Prostate gland (tissue), 2 donors: ENCODE data around the gene SPAG9. TPM values are rescaled to one million over a fixed set of nuclear protein-coding genes. Genes with fewer than 3 reads are reported as not detected.
"Not testable (repeated sequence)": the region's sequence is repeated elsewhere in the genome, so short reads cannot be mapped to it uniquely, and the experiment has no call there.

ENCODE experiments used
- DNase-seq: peaks from one replicate; pipeline ENCODE4 v3.0.0-alpha.2; 2019; ENCODE audit warnings: low spot score
- H3K27ac ChIP-seq, 2 donors: fragments of 200-600 bp; sonication (generic); 2 replicates each; pipeline ENCODE4 v1.5.1; 2017 to 2019
- H3K27me3 ChIP-seq: fragments of 200-600 bp; sonication (generic); replicated peaks from 2 replicates; pipeline ENCODE4 v1.5.1; 2019; ENCODE audit not compliant: insufficient read depth
- H3K36me3 ChIP-seq, 2 donors: fragments of 200-600 bp; sonication (generic); 1 replicate in 1 of 2; 2 replicates in 1 of 2; pipeline versions ENCODE4 v1.5.1 to v1.8.1; 2017 to 2019
- H3K4me1 ChIP-seq: fragments of 200-600 bp; sonication (generic); replicated peaks from 2 replicates; pipeline ENCODE4 v1.5.1; 2019
- H3K4me3 ChIP-seq, 2 donors: fragments of 200-600 bp; sonication (generic); 2 replicates each; pipeline ENCODE4 v1.5.1; 2017 to 2019
- H3K9me3 ChIP-seq: fragments of 200-600 bp; sonication (generic); 2 replicates; pipeline ENCODE4 v1.5.1; 2017
- POLR2A ChIP-seq: fragments of 450-650 bp; IDR thresholded peaks from one replicate; pipeline ENCODE4 v1.6.1; 2016; ENCODE audit warnings: antibody characterized with exemption, mild to moderate bottlenecking
- POLR2AphosphoS5 ChIP-seq: sonication (generic); formaldehyde crosslinking; IDR thresholded peaks from one replicate; pipeline ENCODE4 v1.6.1; 2017; ENCODE audit warnings: antibody characterized with exemption
- WGBS: methylation state at CpG from one replicate; pipeline ENCODE4 v1.1.5; 2018; 5-methylcytosine and 5-hydroxymethylcytosine counted together
- intact Hi-C: fragments of 100-400 bp; cut with DNase I; formaldehyde crosslinking; loops from one replicate; pipeline ENCODE4 v1.14.2; 2022
- total RNA-seq, 2 donors: library from RNA; depleted of rRNA; stranded (reverse); fragments of >200 nt; gene quantifications; one replicate each; pipeline ENCODE4 v1.1.0, GENCODE V29; 2016
- TF ChIP-seq, protein P1 (sequence below), 4 experiments: fragments of 200-600 bp in 2 of 4; fragments of 450-650 bp in 2 of 4; sonication (generic) in 2 of 4; IDR thresholded peaks; 1 replicate in 3 of 4; 2 replicates in 1 of 4; pipeline ENCODE4 v1.5.1; 2016 to 2019; ENCODE audit warnings: antibody characterized with exemption in 4 of 4, mild to moderate bottlenecking in 2 of 4, moderate library complexity in 2 of 4

The SPAG9 gene
- total RNA-seq, 2 donors from 2014 or later = 48.3 to 98.3 TPM

GRCh38 chr17:51115179-51115578, 5.5 kb downstream of the SPAG9 start:
- no peaks in the 10 kb centered on the region for H3K36me3 ChIP-seq
- WGBS = 92% methylated on average over 4 of the region's 4 CpGs
- no peak for TF ChIP-seq POLR2AphosphoS5
- no peak for TF ChIP-seq POLR2A
- TF ChIP-seq, protein P1, sequence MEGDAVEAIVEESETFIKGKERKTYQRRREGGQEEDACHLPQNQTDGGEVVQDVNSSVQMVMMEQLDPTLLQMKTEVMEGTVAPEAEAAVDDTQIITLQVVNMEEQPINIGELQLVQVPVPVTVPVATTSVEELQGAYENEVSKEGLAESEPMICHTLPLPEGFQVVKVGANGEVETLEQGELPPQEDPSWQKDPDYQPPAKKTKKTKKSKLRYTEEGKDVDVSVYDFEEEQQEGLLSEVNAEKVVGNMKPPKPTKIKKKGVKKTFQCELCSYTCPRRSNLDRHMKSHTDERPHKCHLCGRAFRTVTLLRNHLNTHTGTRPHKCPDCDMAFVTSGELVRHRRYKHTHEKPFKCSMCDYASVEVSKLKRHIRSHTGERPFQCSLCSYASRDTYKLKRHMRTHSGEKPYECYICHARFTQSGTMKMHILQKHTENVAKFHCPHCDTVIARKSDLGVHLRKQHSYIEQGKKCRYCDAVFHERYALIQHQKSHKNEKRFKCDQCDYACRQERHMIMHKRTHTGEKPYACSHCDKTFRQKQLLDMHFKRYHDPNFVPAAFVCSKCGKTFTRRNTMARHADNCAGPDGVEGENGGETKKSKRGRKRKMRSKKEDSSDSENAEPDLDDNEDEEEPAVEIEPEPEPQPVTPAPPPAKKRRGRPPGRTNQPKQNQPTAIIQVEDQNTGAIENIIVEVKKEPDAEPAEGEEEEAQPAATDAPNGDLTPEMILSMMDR (IDR thresholded peaks at IDR 0.05) = no peak
- DNase-seq = no peak
- H3K9me3 ChIP-seq = no peaks in the 10 kb centered on the region
- H3K27ac ChIP-seq = no peak overlapping the region
- H3K4me1 ChIP-seq = peaks cover 3% of the 10 kb centered on the region
- no peaks in the 10 kb centered on the region for H3K27me3 ChIP-seq
- no peak overlapping the region for H3K4me3 ChIP-seq
- intact Hi-C loops = loop anchor here (5.0 kb wide), 1 partner anchor 52 kb away; the partner anchor contains the start of gene NME2

DNA sequence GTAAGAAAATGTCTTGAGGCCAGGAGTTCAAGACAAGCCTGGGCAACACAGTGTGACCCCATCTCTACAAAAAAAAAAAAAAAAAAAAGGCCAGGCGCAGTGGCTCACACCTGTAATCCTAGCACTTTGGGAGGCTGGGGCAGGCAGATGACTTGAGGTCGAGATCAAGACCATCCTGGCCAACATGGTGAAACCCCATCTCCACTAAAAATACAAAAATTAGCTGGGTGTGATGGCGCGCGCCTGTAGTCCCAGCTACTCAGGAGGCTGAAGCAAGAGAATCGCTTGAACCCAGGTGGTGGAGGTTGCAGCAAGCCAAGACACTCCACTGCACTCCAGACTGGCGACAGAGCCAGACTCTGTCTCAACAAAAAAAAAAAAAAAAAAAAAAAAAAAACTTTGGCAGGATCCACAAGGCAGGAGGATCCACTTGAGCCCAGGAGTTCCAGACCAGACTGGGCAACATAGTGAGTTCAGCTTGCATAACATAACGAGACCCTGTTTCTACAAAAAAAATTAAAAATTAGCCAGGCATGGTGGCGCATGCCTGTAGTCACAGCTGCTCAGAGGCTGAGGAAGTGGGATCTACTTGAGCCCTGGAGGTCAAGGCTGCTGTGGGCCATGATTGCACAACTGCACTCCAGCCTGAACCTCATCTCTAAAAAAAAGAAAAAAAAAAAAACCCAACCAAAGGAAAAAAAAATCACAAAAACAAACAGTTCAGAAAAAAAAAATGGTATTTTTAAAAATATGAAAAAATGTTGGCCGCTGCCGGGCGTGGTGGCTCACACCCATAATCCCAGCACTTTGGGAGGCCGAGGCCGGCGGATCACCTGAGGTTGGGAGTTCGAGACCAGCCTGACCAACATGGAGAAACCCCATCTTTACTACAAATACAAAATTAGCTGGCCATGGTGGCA, 8.1 kb downstream of the SPAG9 start:
- intact Hi-C loops, H3K9me3 ChIP-seq, H3K27me3 ChIP-seq, DNase-seq, H3K4me3 ChIP-seq, H3K27ac ChIP-seq, H3K36me3 ChIP-seq, H3K4me1 ChIP-seq: not testable (repeated sequence)
- WGBS = 82% methylated on average over 16 of the region's 16 CpGs

DNA sequence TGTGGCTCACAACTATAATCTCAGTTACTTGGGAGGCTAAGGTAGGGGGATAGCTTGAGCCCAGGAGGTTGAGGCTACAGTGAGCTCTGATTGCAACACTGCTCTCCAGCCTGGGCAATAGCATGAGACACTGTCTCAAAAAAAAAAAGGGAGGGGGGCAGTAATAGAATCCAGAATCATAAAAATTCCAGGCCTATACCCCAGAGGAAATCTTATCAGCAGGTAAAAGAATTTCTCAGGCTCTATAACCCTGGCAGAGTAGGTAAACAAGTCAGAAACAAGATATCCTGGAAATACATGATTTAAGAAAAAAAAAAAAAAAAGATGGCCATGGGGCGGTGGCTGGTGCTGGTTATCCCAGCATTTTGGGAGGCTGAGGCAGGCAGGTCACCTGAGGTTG, 12.9 kb downstream of the SPAG9 start:
- 75% methylated on average over 1 of the region's 1 CpG for WGBS
- Histone ChIP-seq H3K4me1 (no peaks in the 10 kb centered on the region), H3K27ac (no peak overlapping the region)

GRCh38 chr17:51103451-51103850, 17.2 kb downstream of the SPAG9 start:
- WGBS = 90% methylated on average over 2 of the region's 2 CpGs
- TF ChIP-seq POLR2AphosphoS5 = no peak
- TF ChIP-seq, protein P1 (IDR thresholded peaks at IDR 0.05) = no peak
- no peak for TF ChIP-seq POLR2A
- no peaks in the 10 kb centered on the region for H3K27me3 ChIP-seq
- H3K27ac ChIP-seq = no peak overlapping the region
- H3K4me1 ChIP-seq = no peaks in the 10 kb centered on the region
- no peaks in the 10 kb centered on the region for H3K36me3 ChIP-seq
- DNase-seq = no peak
- no peaks in the 10 kb centered on the region for H3K9me3 ChIP-seq
- H3K4me3 ChIP-seq = no peak overlapping the region
- intact Hi-C loops = no loop called here

More for the DNA sequence above, 12.9 kb downstream of the SPAG9 start:
- DNase-seq = no peak
- H3K9me3 ChIP-seq = no peaks in the 10 kb centered on the region
- H3K36me3 ChIP-seq = no peaks in the 10 kb centered on the region
- TF ChIP-seq POLR2AphosphoS5 (no peak), POLR2A (no peak)
- TF ChIP-seq, protein P1 (IDR thresholded peaks at IDR 0.05) = no peak
- H3K4me3 ChIP-seq = no peak overlapping the region
- H3K27me3 ChIP-seq = no peaks in the 10 kb centered on the region
- intact Hi-C loops = no loop called here

- Histone ChIP-seq H3K27ac (no peak overlapping the region), H3K4me1 (no peaks in the 10 kb centered on the region), H3K27me3 (no peaks in the 10 kb centered on the region), H3K9me3 (no peaks in the 10 kb centered on the region), H3K4me3 (no peak overlapping the region), H3K36me3 (no peaks in the 10 kb centered on the region)
- DNase-seq = no peak
- TF ChIP-seq POLR2AphosphoS5 (no peak), POLR2A (no peak)
- TF ChIP-seq, protein P1 (IDR thresholded peaks at IDR 0.05) = no peak
- intact Hi-C loops = no loop called here
- 60% methylated on average over 3 of the region's 3 CpGs for WGBS
Measured at GRCh38 chr17:51103050-51103449, 17.6 kb downstream of the SPAG9 start.
